ENCODE data around the gene ABCB6.

ABCB6 gene

GRCh38 chr2:219266886-219267285, 48.1 kb upstream of the ABCB6 start (continued):
- TF ChIP-seq ZSCAN16 (tag by site-specific recombination; IDR thresholded peaks at IDR 0.05) (no peak), GLIS1 (tag by site-specific recombination; IDR thresholded peaks at IDR 0.05) (no peak), GLIS2 (tag by site-specific recombination; IDR thresholded peaks at IDR 0.05) (no peak), ZFP69B (tag by site-specific recombination; IDR thresholded peaks at IDR 0.05) (no peak), ZNF791 (tag by site-specific recombination; IDR thresholded peaks at IDR 0.05) (no peak), ZNF211 (tag by site-specific recombination; IDR thresholded peaks at IDR 0.05; ENCODE audit: low read depth) (no peak), ZNF341 (tag by site-specific recombination; IDR thresholded peaks at IDR 0.05; ENCODE audit: low read depth) (no peak)

- Histone ChIP-seq H3K4me1 (ENCODE audit: control insufficient read depth, insufficient read depth, low read length) (no peaks in the 10 kb centered on the region; the same call in 1 of the 2 replicates), H3K9me3 (ENCODE audit: control insufficient read depth, insufficient read depth, low read depth, low read length) (no peaks in the 10 kb centered on the region), H3K4me3 (ENCODE audit: low read depth, low read length) (no peak overlapping the region), H3K36me3 (ENCODE audit: control insufficient read depth in 2 of 2, insufficient read depth in 1 of 2, low read length in 2 of 2) (no peaks in the 10 kb centered on the region), H3K27ac (ENCODE audit: extremely low read depth, low read depth, low read length) (no peak overlapping the region)
- ChIA-PET POLR2A (no interaction called here), CTCF (interaction anchor here (0.7 to 4.9 kb wide), 4 partner anchors 10 to 29 kb away, joined by 3 to 34 read pairs (median 4); no protein-coding TSS in a partner anchor)
- TF ChIP-seq ZNF449 (tag by site-specific recombination; IDR thresholded peaks at IDR 0.05) (no peak), SCRT1 (tag by site-specific recombination; IDR thresholded peaks at IDR 0.05; ENCODE audit: borderline replicate concordance) (no peak), ZNF514 (tag by site-specific recombination; IDR thresholded peaks at IDR 0.05) (no peak), ZNF600 (tag by site-specific recombination; IDR thresholded peaks at IDR 0.05) (no peak), ZNF274 (IDR thresholded peaks at IDR 0.05; ENCODE audit: low read length) (no peak), ZNF274 (tag by site-specific recombination; IDR thresholded peaks at IDR 0.05; ENCODE audit: borderline replicate concordance) (no peak), ZNF184 (tag by site-specific recombination; IDR thresholded peaks at IDR 0.05) (no peak), ZNF639 (tag by site-specific recombination; IDR thresholded peaks at IDR 0.05) (no peak), ZNF529 (tag by site-specific recombination; IDR thresholded peaks at IDR 0.05; ENCODE audit: insufficient replicate concordance) (no peak), ZNF26 (tag by site-specific recombination; IDR thresholded peaks at IDR 0.05) (no peak), ZNF416 (tag by site-specific recombination; IDR thresholded peaks at IDR 0.05) (no peak), ZNF146 (tag by site-specific recombination; IDR thresholded peaks at IDR 0.05) (no peak), ZNF623 (tag by site-specific recombination; IDR thresholded peaks at IDR 0.05) (no peak), ZNF488 (tag by site-specific recombination; IDR thresholded peaks at IDR 0.05) (no peak), ZFHX2 (tag by site-specific recombination; conservative IDR thresholded peaks at IDR 0.05) (no peak), ZNF2 (tag by site-specific recombination; IDR thresholded peaks at IDR 0.05) (no peak), KLF1 (tag by site-specific recombination; IDR thresholded peaks at IDR 0.05) (no peak), ZNF18 (tag by site-specific recombination; IDR thresholded peaks at IDR 0.05) (no peak), PRDM2 (tag by site-specific recombination; IDR thresholded peaks at IDR 0.05; ENCODE audit: borderline replicate concordance) (no peak)
These were observed 47.5 kb upstream of the ABCB6 start for GRCh38 chr2:219266232-219266631.
